Measurements from ENCODE around the gene USP13.
"Not testable (repeated sequence)": the region's sequence is repeated elsewhere in the genome, so short reads cannot be mapped to it uniquely, and the experiment has no call there.

The USP13 gene

GRCh38 chr3:179652447-179653095 lies at the start of gene USP13:
Gene USP13 (plus strand): TSS chr3:179653040. CDS start chr3:179653226, 186 bp downstream.
- peak; percentile 69 for DNase-seq

GRCh38 chr3:179603321-179603720 lies 49.5 kb upstream of the USP13 start:
- DNase-seq, result no peak

GRCh38 chr3:179603831-179604230 lies 49.0 kb upstream of the USP13 start:
- no peak for DNase-seq

DNA sequence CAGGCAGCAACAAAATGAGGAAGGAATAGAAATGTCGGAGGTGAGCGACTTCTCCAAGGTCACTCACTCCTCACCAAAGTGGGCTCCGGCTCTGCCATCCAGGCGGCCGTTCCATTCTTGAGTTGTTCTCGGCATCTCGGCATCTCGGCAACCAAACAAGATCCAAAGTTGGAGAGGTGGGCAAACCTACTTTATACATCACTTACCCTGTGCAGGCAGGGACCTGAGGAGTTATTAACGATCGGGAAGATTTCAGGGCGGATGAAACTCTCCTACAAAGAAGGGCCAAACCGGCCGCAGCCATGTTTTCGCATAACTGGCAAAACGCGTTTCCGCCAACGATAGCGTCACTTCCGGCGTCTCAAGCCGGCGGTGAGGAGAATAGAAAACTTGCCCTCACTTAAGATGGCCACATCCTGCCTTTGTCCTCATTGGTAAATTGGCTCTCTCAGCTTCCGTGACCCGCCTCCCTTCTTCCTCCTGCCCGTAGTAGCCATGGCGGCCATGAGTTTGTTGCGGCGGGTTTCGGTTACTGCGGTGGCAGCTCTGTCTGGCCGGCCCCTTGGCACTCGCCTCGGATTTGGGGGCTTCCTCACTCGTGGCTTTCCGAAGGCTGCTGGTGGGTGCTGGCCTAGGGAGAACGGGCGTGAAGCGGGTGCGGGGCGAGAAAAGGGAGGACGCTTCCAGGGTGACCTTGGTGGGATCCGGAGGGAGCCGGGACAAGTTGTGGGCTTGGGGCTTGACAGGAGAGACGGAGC lies 48.3 kb upstream of the USP13 start, which contains the start of the genes MRPL47 and NDUFB5:
Gene MRPL47 (minus strand): TSS at position 318 of the 758 bp plus-strand sequence. CDS start 14 bp downstream, at position 304.
Gene NDUFB5 (plus strand): TSS at position 474 of the 758 bp plus-strand sequence. CDS start 22 bp downstream, at position 496.
- peak; percentile 95 for DNase-seq

DNA sequence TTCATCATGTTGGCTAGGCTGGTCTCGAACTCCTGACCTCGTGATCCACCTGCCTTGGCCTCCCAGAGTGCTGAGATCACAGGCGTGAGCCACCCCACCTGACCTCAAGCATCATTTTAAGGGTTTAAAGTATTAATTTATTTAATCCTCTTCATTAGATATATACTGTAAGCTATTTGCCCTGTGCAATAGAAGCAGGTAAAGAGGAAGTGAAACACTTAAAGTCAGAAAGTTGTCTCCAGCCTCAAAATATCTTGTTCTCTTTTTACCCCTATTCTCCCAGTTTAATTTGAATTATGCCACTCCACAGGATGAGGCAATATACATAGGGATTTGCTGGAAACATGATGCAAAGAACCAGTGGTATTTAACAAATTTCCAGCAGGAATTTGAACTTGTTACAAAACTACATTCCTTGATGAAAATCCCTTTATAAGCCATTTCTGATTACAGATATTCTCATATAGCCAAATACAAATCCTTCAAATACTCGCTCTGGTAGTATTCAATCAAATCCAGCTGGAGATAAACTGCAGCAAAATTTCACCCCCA lies 46.2 kb upstream of the USP13 start:
- DNase-seq, result no peak

- DNase-seq, result no peak
Measured at GRCh38 chr3:179608931-179609720, 43.7 kb upstream of the USP13 start.

- DNase-seq, result no peak
Measured at GRCh38 chr3:179610066-179610465, 42.8 kb upstream of the USP13 start.

DNA sequence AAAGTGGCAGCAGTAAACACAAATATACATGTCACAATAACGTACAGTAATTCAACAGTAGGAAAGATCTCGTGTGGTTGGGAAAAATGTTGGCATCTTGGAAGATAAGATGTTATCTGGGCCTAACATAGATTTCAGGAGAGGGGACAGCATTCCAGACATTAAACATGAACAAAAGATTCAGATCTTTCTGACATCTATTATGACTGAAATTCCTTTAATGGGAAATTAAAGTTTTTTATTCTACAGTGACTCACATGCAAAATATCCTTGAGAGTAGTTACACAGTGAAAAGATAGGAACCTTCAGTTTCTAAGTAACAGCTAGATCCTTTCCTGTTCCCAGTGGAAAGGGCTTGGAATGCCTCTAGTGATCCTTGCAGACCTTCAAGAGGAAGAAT lies 39.0 kb upstream of the USP13 start:
- no peak for DNase-seq

GRCh38 chr3:179615458-179616173 lies 37.2 kb upstream of the USP13 start:
- DNase-seq, result no peak

DNA sequence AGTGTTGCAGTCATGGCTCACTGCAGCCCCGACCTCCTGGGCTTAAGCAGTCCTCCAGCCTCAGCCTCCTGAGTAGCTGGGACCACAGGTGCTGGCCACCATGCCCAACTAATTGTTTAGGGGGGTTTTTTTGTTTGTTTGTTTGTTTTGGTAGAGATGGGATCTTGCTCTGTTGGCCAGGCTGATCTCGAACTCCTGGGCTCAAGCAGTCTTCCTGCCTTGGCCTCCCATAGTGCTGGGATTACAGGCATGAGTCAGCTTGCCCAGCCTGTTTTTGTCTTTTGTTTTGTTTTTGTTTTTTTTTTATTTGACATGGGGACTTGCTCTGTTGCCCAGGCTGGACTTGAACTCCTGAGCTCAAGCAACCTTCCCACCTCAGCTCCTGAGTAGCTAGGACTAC lies 30.8 kb upstream of the USP13 start:
- no peak for DNase-seq

DNA sequence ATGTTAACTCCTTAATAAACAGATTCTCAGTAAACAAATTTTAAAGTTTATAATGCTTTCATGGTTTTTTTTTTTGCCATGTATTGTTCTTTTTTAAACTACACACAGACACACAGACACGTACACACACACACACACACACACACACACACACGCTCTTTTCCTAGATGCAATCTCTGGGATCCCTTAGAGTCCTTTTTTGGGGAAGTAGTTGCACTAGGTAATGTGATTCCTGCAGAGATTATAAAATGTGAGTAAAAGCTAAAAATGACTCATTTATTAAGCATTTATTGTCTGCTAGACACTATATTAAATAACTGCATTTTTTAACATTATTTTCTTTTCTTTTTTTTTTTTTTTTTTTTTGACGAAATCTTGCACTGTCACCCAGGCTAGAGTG lies 28.4 kb upstream of the USP13 start:
- no peak for DNase-seq

- no peak for DNase-seq
Measured at GRCh38 chr3:179630753-179631451, 21.9 kb upstream of the USP13 start.

DNA sequence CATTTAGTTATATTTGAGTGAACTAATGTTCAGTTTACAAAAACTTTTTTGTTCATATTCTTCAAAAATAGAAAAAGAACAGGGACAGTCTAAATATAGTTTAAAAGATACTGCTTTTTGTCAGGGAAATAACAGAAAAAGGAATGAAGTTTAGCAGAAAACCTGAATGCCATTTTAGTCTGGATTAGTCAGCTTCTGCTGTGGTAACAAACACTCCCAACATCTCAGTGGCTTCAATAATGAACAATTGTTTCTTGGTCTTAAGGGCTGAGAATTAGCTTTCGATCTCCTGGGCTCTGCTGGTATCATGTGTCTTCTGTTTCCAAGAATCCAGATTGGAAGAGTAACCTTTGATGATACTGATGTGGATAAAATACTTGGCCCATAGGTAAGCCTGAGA lies 12.4 kb upstream of the USP13 start:
- no peak for DNase-seq

DNA sequence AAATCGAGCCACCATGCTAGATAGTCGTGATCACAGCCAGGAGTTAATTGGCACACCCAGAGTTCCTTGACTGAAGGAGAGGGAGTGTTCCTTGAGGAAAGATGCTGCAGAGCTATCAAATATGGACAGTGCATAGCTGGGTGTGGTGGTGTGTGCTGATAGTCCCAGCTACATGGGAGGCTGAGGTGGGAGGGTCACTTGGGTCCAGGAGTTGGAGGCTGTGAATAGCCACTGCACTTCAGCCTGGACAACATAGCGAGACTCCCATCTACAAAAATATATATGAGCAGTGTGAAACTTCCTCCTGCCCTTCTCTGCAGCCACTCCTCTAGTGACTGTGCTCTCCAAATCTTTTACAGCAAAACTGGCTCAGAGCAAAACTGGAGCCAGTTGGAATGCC lies 10.0 kb upstream of the USP13 start:
- DNase-seq, result no peak

- not testable (repeated sequence) for DNase-seq
Measured at GRCh38 chr3:179643837-179644236, 9.0 kb upstream of the USP13 start.

GRCh38 chr3:179646177-179646576 lies 6.7 kb upstream of the USP13 start:
- DNase-seq, result no peak

GRCh38 chr3:179651687-179652446 lies 973 bp upstream of the USP13 start:
- no peak for DNase-seq

DNA sequence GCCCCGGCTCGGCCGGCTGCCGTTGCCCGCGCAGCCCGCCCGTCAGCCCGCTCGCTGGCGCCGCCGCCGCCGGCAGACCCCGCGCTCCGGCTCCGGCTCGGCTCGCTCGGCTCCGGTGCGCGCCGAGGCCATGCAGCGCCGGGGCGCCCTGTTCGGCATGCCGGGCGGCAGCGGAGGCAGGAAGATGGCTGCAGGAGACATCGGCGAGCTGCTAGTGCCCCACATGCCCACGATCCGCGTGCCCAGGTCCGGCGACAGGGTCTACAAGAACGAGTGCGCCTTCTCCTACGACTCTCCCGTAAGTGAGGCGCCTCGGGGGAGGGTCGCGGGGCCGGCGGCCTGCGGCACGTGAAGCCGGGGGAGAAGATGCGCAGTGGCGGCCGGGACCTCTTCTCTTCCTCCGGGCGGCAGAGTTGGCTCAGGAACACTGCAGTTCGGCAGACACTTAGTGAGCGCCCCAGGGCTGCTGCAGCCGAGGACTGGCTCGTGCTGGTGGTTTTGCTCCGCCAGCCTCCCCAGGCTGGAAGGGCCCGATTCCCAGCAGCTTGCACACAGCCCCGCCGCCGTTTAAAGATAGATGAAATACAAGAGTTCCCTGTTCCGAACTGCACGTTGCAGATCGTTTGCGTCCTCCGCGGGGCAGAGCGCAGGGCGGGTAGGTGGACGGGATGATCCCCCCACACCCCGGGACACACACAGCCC lies 407 bp downstream of the USP13 start:
- DNase-seq, result peak; percentile 69

GRCh38 chr3:179655236-179655635 lies 2.4 kb downstream of the USP13 start:
- DNase-seq, result no peak

DNA sequence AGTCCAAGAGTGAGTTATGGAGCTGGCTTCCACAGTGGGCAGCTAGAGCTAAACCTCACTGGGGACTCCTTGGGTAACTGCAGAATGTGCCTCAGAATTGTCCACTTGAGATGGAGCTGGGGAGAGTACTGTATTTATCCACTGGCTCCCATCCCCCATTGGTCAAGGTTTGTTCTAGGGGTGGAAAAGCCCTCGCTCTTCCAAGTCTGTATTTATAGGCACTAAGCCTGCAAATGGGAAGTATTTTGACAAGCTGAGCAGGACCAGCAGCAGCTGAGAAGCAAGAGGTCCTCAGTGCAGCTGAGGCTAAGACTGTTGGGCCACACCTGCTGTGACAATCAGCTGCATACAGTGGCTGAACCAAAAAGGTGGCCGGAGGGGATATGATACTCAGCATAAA lies 5.8 kb downstream of the USP13 start:
- no peak for DNase-seq

All from NCI-H526 treated with DMSO at 0.1 percent for 48 hours (cell line).